HepG2 (cell line): ENCODE data around the gene TEX55. TPM values are rescaled to one million over a fixed set of nuclear protein-coding genes. Genes with fewer than 3 reads are reported as not detected.

Experiments
- ATAC-seq: fragments of 200-7000 bp; cut with Tn5 transposase; 3 replicates; pipeline ENCODE4 v1.9.1; 2020; ENCODE audit warnings: mild to moderate bottlenecking, moderate library complexity
- BruUV-seq: library from RNA; stranded (reverse); fragments of 400-500 nt; replicated peaks from 2 replicates; lab custom pipeline; 2021; lab: Mats Ljungman, UMichigan
- CTCF ChIA-PET: fragments of 300-600 bp; formaldehyde crosslinking; extraction: SDS; loops from one replicate; lab custom pipeline; 2021; ENCODE audit warnings: low total read pairs, inconsistent platforms, low intra/inter-chr PET ratio; lab: Yijun Ruan, JAX
- POLR2A ChIA-PET: fragments of 350-600 bp; sonication (Branson Sonifier 250); formaldehyde crosslinking; loops from one replicate; lab custom pipeline; 2020; ENCODE audit warnings: antibody characterized with exemption, inconsistent platforms; lab: Yijun Ruan, JAX
- DNase-seq: peaks from one replicate; pipeline ENCODE4 v3.0.0-alpha.2; 2015; ENCODE audit warnings: low spot score
- FAIRE-seq: peaks from 3 replicates; lab custom pipeline; 2011; peaks lifted over from hg19 to GRCh38; lab: Jason Lieb, UNC
- H2AFZ ChIP-seq: one replicate; pipeline ENCODE4 v1.6.1; 2011; ENCODE audit warnings: low read length, inconsistent platforms
- H3K27ac ChIP-seq: fragments of 300-600 bp; 3 replicates; pipeline ENCODE4 v1.8.0; 2011; ENCODE audit warnings: mixed run types, mild to moderate bottlenecking, mixed read lengths, low read length, inconsistent platforms; ENCODE audit not compliant: insufficient read depth; ENCODE audit errors: extremely low read length
- H3K27me3 ChIP-seq, 2 experiments: fragments of 200-600 bp in 1 of 2; 2 replicates in 1 of 2; 3 replicates in 1 of 2; pipeline versions ENCODE4 v1.6.0 to v1.8.0; 2011; ENCODE audit warnings: low read length in 2 of 2, mild to moderate bottlenecking in 2 of 2, moderate library complexity in 2 of 2, inconsistent platforms in 1 of 2; ENCODE audit not compliant: insufficient read depth in 2 of 2, control insufficient read depth in 1 of 2
- H3K36me3 ChIP-seq, 2 experiments: fragments of 200-600 bp in 1 of 2; replicated peaks in 1 of 2; 2 replicates in 1 of 2; 3 replicates in 1 of 2; pipeline versions ENCODE4 v1.5.1 to v1.8.0; 2011; ENCODE audit warnings: low read length in 2 of 2, inconsistent platforms in 1 of 2; ENCODE audit not compliant: insufficient read depth in 2 of 2, control insufficient read depth in 1 of 2
- H3K4me1 ChIP-seq: 2 replicates; pipeline ENCODE4 v1.5.1; 2012; ENCODE audit warnings: low read length, inconsistent platforms; ENCODE audit not compliant: insufficient read depth
- H3K4me2 ChIP-seq: 2 replicates; pipeline ENCODE4 v1.6.0; 2011; ENCODE audit warnings: low read depth, low read length, inconsistent platforms
- H3K4me3 ChIP-seq, 3 experiments: fragments of 200-600 bp in 1 of 3; sonication (generic), shearing (Covaris generic) in 1 of 3; replicated peaks in 1 of 3; 2 replicates each; pipeline ENCODE4 v1.5.1; 2011 to 2016; ENCODE audit warnings: low read length in 3 of 3, inconsistent platforms in 2 of 3, low read depth in 2 of 3, mild to moderate bottlenecking in 2 of 3, control low read depth in 1 of 3, mixed read lengths in 1 of 3; ENCODE audit not compliant: insufficient read depth in 1 of 3
- H3K79me2 ChIP-seq: one replicate; pipeline ENCODE4 v1.6.1; 2011; ENCODE audit warnings: low read length, inconsistent platforms; ENCODE audit not compliant: insufficient read depth
- H3K9ac ChIP-seq: 2 replicates; pipeline ENCODE4 v1.6.0; 2011; ENCODE audit warnings: mild to moderate bottlenecking, low read depth, low read length, inconsistent platforms; ENCODE audit not compliant: insufficient read depth
- H3K9me3 ChIP-seq: 2 replicates; pipeline ENCODE4 v1.5.1; 2012; ENCODE audit warnings: mild to moderate bottlenecking, low read length
- H4K20me1 ChIP-seq: 2 replicates; pipeline ENCODE4 v1.6.0; 2011; ENCODE audit warnings: inconsistent platforms, mild to moderate bottlenecking, low read length, moderate library complexity; ENCODE audit not compliant: insufficient read depth
- CEBPG ChIP-seq: IDR thresholded peaks from 2 replicates; pipeline ENCODE4 v1.6.1; 2016
- HNF1A ChIP-seq, 2 experiments: sonication (generic) in 1 of 2; formaldehyde crosslinking in 1 of 2; IDR thresholded peaks; 2 replicates each; pipeline versions ENCODE4 v1.4.0 to v1.6.1; 2016 to 2020; ENCODE audit warnings: borderline replicate concordance in 1 of 2, low read depth in 1 of 2, mild to moderate bottlenecking in 1 of 2, missing genetic modification reagents in 1 of 2
- HOXA9 ChIP-seq: sonication (generic); formaldehyde crosslinking; IDR thresholded peaks from 2 replicates; pipeline ENCODE4 v1.8.1; 2022; ENCODE audit warnings: missing genetic modification reagents, mild to moderate bottlenecking, moderate library complexity, borderline replicate concordance
- KDM6A ChIP-seq: IDR thresholded peaks from 2 replicates; pipeline ENCODE4 v1.6.1; 2016; ENCODE audit warnings: low read depth
- MTF2 ChIP-seq: sonication (generic); formaldehyde crosslinking; IDR thresholded peaks from 2 replicates; pipeline ENCODE4 v1.5.0; 2020; ENCODE audit warnings: missing genetic modification reagents, borderline replicate concordance
- NCOA1 ChIP-seq: sonication (generic); formaldehyde crosslinking; IDR thresholded peaks from 2 replicates; pipeline ENCODE4 v1.9.0; 2021; ENCODE audit warnings: missing genetic modification reagents
- NFYB ChIP-seq: sonication (generic); formaldehyde crosslinking; IDR thresholded peaks from 2 replicates; pipeline ENCODE4 v1.4.0; 2020; ENCODE audit warnings: missing genetic modification reagents
- PITX1 ChIP-seq: sonication (generic); formaldehyde crosslinking; IDR thresholded peaks from 2 replicates; pipeline ENCODE4 v1.5.1; 2020; ENCODE audit warnings: mild to moderate bottlenecking, missing genetic modification reagents
- SATB2 ChIP-seq: sonication (generic); formaldehyde crosslinking; IDR thresholded peaks from 2 replicates; pipeline ENCODE4 v1.5.0; 2020; ENCODE audit warnings: missing genetic modification reagents
- SRSF1 ChIP-seq: fragments of 200-400 bp; formaldehyde crosslinking; optimal IDR thresholded peaks from 2 replicates; pipeline ENCODE3; 2017; ENCODE audit warnings: mild to moderate bottlenecking, low read depth, low read length, moderate library complexity
- XRCC5 ChIP-seq: fragments of 200-400 bp; formaldehyde crosslinking; optimal IDR thresholded peaks from 2 replicates; pipeline ENCODE3; 2017; ENCODE audit warnings: mild to moderate bottlenecking, low read length
- ZBTB37 ChIP-seq: sonication (generic); formaldehyde crosslinking; IDR thresholded peaks from 2 replicates; pipeline ENCODE4 v1.4.0; 2020; ENCODE audit warnings: mild to moderate bottlenecking, missing genetic modification reagents
- ZC3H13 ChIP-seq: sonication (generic); formaldehyde crosslinking; IDR thresholded peaks from 2 replicates; pipeline ENCODE4 v1.8.1; 2023; ENCODE audit warnings: mild to moderate bottlenecking, missing genetic modification reagents, moderate library complexity
- ZNF121 ChIP-seq: sonication (generic); formaldehyde crosslinking; IDR thresholded peaks from 2 replicates; pipeline ENCODE4 v1.5.0; 2020; ENCODE audit warnings: mild to moderate bottlenecking, missing genetic modification reagents
- ZNF274 ChIP-seq: sonication (generic); formaldehyde crosslinking; IDR thresholded peaks from 2 replicates; pipeline ENCODE4 v1.5.1; 2020; ENCODE audit warnings: mild to moderate bottlenecking, missing genetic modification reagents
- ZNF276 ChIP-seq: sonication (generic); formaldehyde crosslinking; IDR thresholded peaks from 2 replicates; pipeline ENCODE4 v1.4.0; 2020; ENCODE audit warnings: mild to moderate bottlenecking, low read depth, missing genetic modification reagents
- ZNF496 ChIP-seq: sonication (generic); formaldehyde crosslinking; IDR thresholded peaks from 2 replicates; pipeline ENCODE4 v1.8.1; 2023; ENCODE audit warnings: mild to moderate bottlenecking, moderate library complexity, missing genetic modification reagents; ENCODE audit not compliant: insufficient replicate concordance
- WGBS: methylation state at CpG from one replicate; pipeline ENCODE4 v1.1.6; 2017; ENCODE audit warnings: low lambda C conversion rate; 5-methylcytosine and 5-hydroxymethylcytosine counted together
- in situ Hi-C: cut with HindIII; loops from 2 replicates; pipeline ENCODE4 v1.10.0; 2017; ENCODE audit warnings: low pct_unique_long_range_greater_than_20kb; ENCODE audit not compliant: extremely low pct_ligation_motif_present
- intact Hi-C: fragments of 100-400 bp; cut with micrococcal nuclease; formaldehyde crosslinking; loops from one replicate; pipeline ENCODE4 v1.10.0; 2022; ENCODE audit not compliant: unreplicated experiment
- polyA plus RNA-seq, 8 experiments: library from polyadenylated mRNA; depleted of rRNA in 3 of 8; stranded (reverse) in 7 of 8; unstranded in 1 of 8; fragments of >200 nt; fragmentation: Illumina TruSeq in 4 of 8; extraction: Trizol in 4 of 8; gene quantifications; 2 replicates each; pipeline versions ENCODE4 v1.2.1 to v1.2.3, GENCODE V29; 2011 to 2016; ENCODE audit warnings: low read depth in 4 of 8, missing spikeins in 1 of 8, mixed read lengths in 1 of 8; ENCODE audit not compliant: insufficient read depth in 1 of 8
- total RNA-seq, 5 experiments: library from RNA; depleted of rRNA; stranded (reverse); fragments of >200 nt; fragmentation: Illumina TruSeq; extraction: Trizol; gene quantifications; 2 replicates each; pipeline ENCODE4 v1.2.3, GENCODE V29; 2016; ENCODE audit warnings: low read depth in 1 of 5

TEX55 gene
- total and polyA plus RNA-seq, 2 of the 13 experiments (the other 11 are each of a cell fraction or from before 2014, with no cell fraction given) = not detected

DNA sequence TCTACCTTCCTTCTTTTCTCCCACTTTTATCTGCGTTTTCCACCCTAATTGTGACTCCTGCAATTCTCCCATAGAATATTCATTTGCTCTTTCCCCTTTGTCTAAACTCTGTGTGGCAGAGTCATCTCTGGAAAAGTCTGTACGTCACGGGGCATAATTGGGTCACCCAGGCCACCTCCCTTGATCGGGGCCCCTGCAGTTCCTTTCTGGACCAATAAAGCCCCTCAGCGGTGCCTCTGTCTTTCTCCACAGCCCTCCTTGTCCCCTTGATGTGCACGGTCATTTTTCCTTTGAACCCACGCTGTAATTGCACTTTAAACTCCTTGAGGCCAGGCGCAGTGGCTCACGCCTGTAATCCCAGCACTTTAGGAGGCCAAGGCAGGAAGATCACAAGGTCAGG, 38.1 kb downstream of the TEX55 start:
- TF ChIP-seq CEBPG (CRISPR knock-in tag) (no peak), NFYB (CRISPR knock-in tag) (no peak), HNF1A (IDR thresholded peaks at IDR 0.05; ENCODE audit: low read depth) (no peak), HNF1A (CRISPR knock-in tag; IDR thresholded peaks at IDR 0.05; ENCODE audit: borderline replicate concordance) (no peak), NCOA1 (CRISPR knock-in tag) (no peak), KDM6A (no peak), HOXA9 (CRISPR knock-in tag) (no peak), SATB2 (CRISPR knock-in tag) (no peak), MTF2 (CRISPR knock-in tag) (no peak), XRCC5 (no peak), ZC3H13 (CRISPR knock-in tag) (no peak), SRSF1 (no peak), ZNF121 (no peak), ZBTB37 (CRISPR knock-in tag) (no peak), PITX1 (CRISPR knock-in tag) (no peak), ZNF276 (CRISPR knock-in tag) (no peak), ZNF274 (CRISPR knock-in tag) (no peak), ZNF496 (CRISPR knock-in tag) (no peak)
- no TSS peak for BruUV-seq
- Histone ChIP-seq H3K9ac (no peak overlapping the region), H3K79me2 (no peaks in the 10 kb centered on the region), H3K4me3 (no peak overlapping the region), H3K27me3 (no peaks in the 10 kb centered on the region), H3K9me3 (no peaks in the 10 kb centered on the region), H3K4me2 (no peak overlapping the region), H3K36me3 (no peaks in the 10 kb centered on the region), H2AFZ (no peak overlapping the region), H4K20me1 (no peaks in the 10 kb centered on the region), H3K4me1 (peaks cover 14% of the 10 kb centered on the region), H3K27ac (no peak overlapping the region)
- CTCF ChIA-PET = no interaction called here
- FAIRE-seq (no peak), DNase-seq (no peak), ATAC-seq (no peak)
- WGBS = 21% methylated on average over 9 of the region's 9 CpGs
- in situ Hi-C loops (no loop called here), intact Hi-C loops (no loop called here)
- POLR2A ChIA-PET = no interaction called here
